IMR-90 (cell line): ENCODE results near the gene MYH10. TPM values are rescaled to one million over a fixed set of nuclear protein-coding genes. Genes with fewer than 3 reads are reported as not detected.

ENCODE experiments used
- ATAC-seq: fragments of 200-7000 bp; cut with Tn5 transposase; 2 replicates; pipeline ENCODE4 v1.9.1; 2020; ENCODE audit warnings: low read depth, mild to moderate bottlenecking, moderate library complexity
- BruUV-seq: library from RNA; stranded (reverse); fragments of 400-500 nt; replicated peaks from 2 replicates; lab custom pipeline; 2021; lab: Mats Ljungman, UMichigan
- CTCF ChIA-PET: fragments of 300-600 bp; formaldehyde crosslinking; extraction: SDS; loops from one replicate; lab custom pipeline; 2021; ENCODE audit warnings: antibody characterized with exemption; lab: Yijun Ruan, JAX
- POLR2A ChIA-PET: fragments of 300-600 bp; sonication (Branson Sonifier 250); formaldehyde crosslinking; loops from one replicate; lab custom pipeline; 2022; ENCODE audit warnings: antibody characterized with exemption; ENCODE audit not compliant: unreplicated experiment; lab: Charles Lee
- DNase-seq: peaks from one replicate; pipeline ENCODE4 v3.0.0; 2013
- H2AFZ ChIP-seq: replicated peaks from 2 replicates; pipeline ENCODE3; 2013; ENCODE audit warnings: low read length, mild to moderate bottlenecking; ENCODE audit not compliant: poor library complexity
- H2AK5ac ChIP-seq: 2 replicates; pipeline ENCODE4 v1.6.1; 2013; ENCODE audit warnings: low read depth, low read length, inconsistent platforms
- H2AK9ac ChIP-seq: replicated peaks from 2 replicates; pipeline ENCODE3; 2013; ENCODE audit warnings: mild to moderate bottlenecking, low read depth, low read length, moderate library complexity; ENCODE audit not compliant: poor library complexity
- H2BK120ac ChIP-seq: 2 replicates; pipeline ENCODE4 v1.6.1; 2013; ENCODE audit warnings: low read depth, low read length, inconsistent platforms
- H2BK15ac ChIP-seq: 3 replicates; pipeline ENCODE4 v1.6.1; 2013; ENCODE audit warnings: low read depth, low read length, inconsistent platforms
- H2BK20ac ChIP-seq: 2 replicates; pipeline ENCODE4 v1.6.1; 2013; ENCODE audit warnings: low read depth, mild to moderate bottlenecking, inconsistent platforms, low read length, moderate library complexity
- H2BK5ac ChIP-seq: 2 replicates; pipeline ENCODE4 v1.6.1; 2013; ENCODE audit warnings: mild to moderate bottlenecking, low read depth, low read length, inconsistent platforms; ENCODE audit not compliant: poor library complexity, severe bottlenecking
- H3K14ac ChIP-seq: replicated peaks from 2 replicates; pipeline ENCODE4 v1.6.1; 2013; ENCODE audit warnings: low read depth, low read length, inconsistent platforms
- H3K18ac ChIP-seq: 2 replicates; pipeline ENCODE4 v1.6.1; 2013; ENCODE audit warnings: low read depth, low read length, control low read depth
- H3K23ac ChIP-seq: 2 replicates; pipeline ENCODE4 v1.6.1; 2013; ENCODE audit warnings: low read depth, low read length, inconsistent platforms
- H3K27ac ChIP-seq: 2 replicates; pipeline ENCODE4 v1.5.1; 2013; ENCODE audit warnings: mild to moderate bottlenecking, control low read depth, low read length; ENCODE audit not compliant: insufficient read depth
- H3K27me3 ChIP-seq: 2 replicates; pipeline ENCODE4 v1.6.1; 2013; ENCODE audit warnings: low read length; ENCODE audit not compliant: control insufficient read depth, insufficient read depth
- H3K36me3 ChIP-seq: 2 replicates; pipeline ENCODE4 v1.6.1; 2013; ENCODE audit warnings: low read length, mixed read lengths; ENCODE audit not compliant: control insufficient read depth, insufficient read depth
- H3K4ac ChIP-seq: 2 replicates; pipeline ENCODE4 v1.6.1; 2013; ENCODE audit warnings: low read depth, low read length, inconsistent platforms
- H3K4me1 ChIP-seq: 2 replicates; pipeline ENCODE4 v1.6.1; 2013; ENCODE audit warnings: low read length, mixed read lengths; ENCODE audit not compliant: control insufficient read depth, insufficient read depth
- H3K4me2 ChIP-seq: 2 replicates; pipeline ENCODE4 v1.6.1; 2013; ENCODE audit warnings: low read depth, mild to moderate bottlenecking, control low read depth, low read length, moderate library complexity
- H3K4me3 ChIP-seq: 2 replicates; pipeline ENCODE4 v1.5.1; 2013; ENCODE audit warnings: low read depth, mild to moderate bottlenecking, control low read depth, low read length, moderate library complexity; ENCODE audit not compliant: insufficient read depth
- H3K56ac ChIP-seq: 2 replicates; pipeline ENCODE4 v1.6.1; 2013; ENCODE audit warnings: low read length, inconsistent platforms; ENCODE audit not compliant: insufficient read depth; ENCODE audit errors: extremely low read depth
- H3K79me1 ChIP-seq, 2 experiments: 2 replicates each; pipeline ENCODE4 v1.6.1; 2013; ENCODE audit warnings: low read length in 2 of 2, inconsistent platforms in 1 of 2, low read depth in 1 of 2
- H3K9ac ChIP-seq: 2 replicates; pipeline ENCODE4 v1.6.1; 2013; ENCODE audit warnings: low read depth, low read length, control low read depth
- H3K9me1 ChIP-seq: 2 replicates; pipeline ENCODE4 v1.6.1; 2013; ENCODE audit warnings: low read length, inconsistent platforms; ENCODE audit not compliant: insufficient read depth
- H3K9me3 ChIP-seq: 2 replicates; pipeline ENCODE4 v1.6.1; 2013; ENCODE audit warnings: low read length; ENCODE audit not compliant: control insufficient read depth, insufficient read depth
- H4K20me1 ChIP-seq: 2 replicates; pipeline ENCODE4 v1.6.1; 2013; ENCODE audit warnings: low read length, inconsistent platforms; ENCODE audit not compliant: insufficient read depth
- H4K5ac ChIP-seq: 2 replicates; pipeline ENCODE4 v1.6.1; 2013; ENCODE audit warnings: mild to moderate bottlenecking, low read depth, low read length, control low read depth
- H4K8ac ChIP-seq, 2 experiments: 2 replicates each; pipeline ENCODE4 v1.6.1; 2013; ENCODE audit warnings: low read depth in 2 of 2, low read length in 2 of 2, control low read depth in 1 of 2, inconsistent platforms in 1 of 2
- H4K91ac ChIP-seq: 2 replicates; pipeline ENCODE4 v1.6.1; 2013; ENCODE audit warnings: low read depth, low read length, inconsistent platforms; ENCODE audit not compliant: insufficient read depth
- BHLHE40 ChIP-seq: fragments of 150-350 bp; IDR thresholded peaks from 2 replicates; pipeline ENCODE4 v1.6.1; 2016; ENCODE audit warnings: mild to moderate bottlenecking, low read depth, low read length
- CEBPB ChIP-seq: IDR thresholded peaks from 2 replicates; pipeline ENCODE4 v1.6.1; 2012; ENCODE audit warnings: low read depth, low read length, improper control_type of control experiment
- CHD1 ChIP-seq: IDR thresholded peaks from 2 replicates; pipeline ENCODE4 v1.6.1; 2012; ENCODE audit warnings: low read depth, low read length, improper control_type of control experiment
- CTCF ChIP-seq: conservative IDR thresholded peaks from 2 replicates; pipeline ENCODE4 v1.5.1; 2012; ENCODE audit warnings: mild to moderate bottlenecking, low read depth, low read length, improper control_type of control experiment
- ELK1 ChIP-seq: fragments of 150-350 bp; IDR thresholded peaks from 2 replicates; pipeline ENCODE4 v1.6.1; 2016; ENCODE audit warnings: low read depth, mild to moderate bottlenecking, low read length, moderate library complexity, borderline replicate concordance
- FOS ChIP-seq: fragments of 150-350 bp; IDR thresholded peaks from 2 replicates; pipeline ENCODE4 v1.6.1; 2016; ENCODE audit warnings: low read depth, low read length
- MAFK ChIP-seq: IDR thresholded peaks from 2 replicates; pipeline ENCODE4 v1.6.1; 2012; ENCODE audit warnings: low read depth, low read length, improper control_type of control experiment
- MAZ ChIP-seq: IDR thresholded peaks from 2 replicates; pipeline ENCODE4 v1.6.1; 2012; ENCODE audit warnings: low read depth, mild to moderate bottlenecking, low read length, improper control_type of control experiment, moderate library complexity, borderline replicate concordance
- MXI1 ChIP-seq: IDR thresholded peaks from 2 replicates; pipeline ENCODE4 v1.6.1; 2012; ENCODE audit warnings: low read depth, mild to moderate bottlenecking, low read length, moderate library complexity, borderline replicate concordance
- NFE2L2 ChIP-seq: fragments of 150-350 bp; IDR thresholded peaks from 2 replicates; pipeline ENCODE4 v1.6.1; 2016; ENCODE audit warnings: low read depth, mild to moderate bottlenecking, low read length
- POLR2A ChIP-seq: IDR thresholded peaks from 2 replicates; pipeline ENCODE4 v1.6.1; 2012; ENCODE audit warnings: mild to moderate bottlenecking, low read depth, low read length
- RAD21 ChIP-seq: IDR thresholded peaks from 2 replicates; pipeline ENCODE4 v1.6.1; 2012; ENCODE audit warnings: low read length, improper control_type of control experiment
- RFX5 ChIP-seq: IDR thresholded peaks from 2 replicates; pipeline ENCODE4 v1.8.0; 2012; ENCODE audit warnings: low read depth, mild to moderate bottlenecking, low read length, moderate library complexity
- SMC3 ChIP-seq: fragments of 150-350 bp; IDR thresholded peaks from 2 replicates; pipeline ENCODE4 v1.6.1; 2016; ENCODE audit warnings: low read depth, mild to moderate bottlenecking, antibody characterized with exemption, low read length, moderate library complexity
- USF2 ChIP-seq: fragments of 150-350 bp; IDR thresholded peaks from 2 replicates; pipeline ENCODE4 v1.6.1; 2017; ENCODE audit warnings: mild to moderate bottlenecking, antibody characterized with exemption, low read length, low read depth
- WGBS, 2 experiments: methylation state at CpG; one replicate each; pipeline versions ENCODE4 v1.1.5 to v1.1.7; 2013; ENCODE audit warnings: missing lambda C conversion rate in 2 of 2; ENCODE audit not compliant: insufficient read length in 1 of 2; ENCODE audit errors: extremely low coverage in 2 of 2; 5-methylcytosine and 5-hydroxymethylcytosine counted together
- dilution Hi-C: fragments of 300-500 bp; cut with HindIII; formaldehyde crosslinking; loops from one replicate; pipeline ENCODE4 v1.14.3; 2018; ENCODE audit warnings: low sequenced_read_pairs; ENCODE audit not compliant: unreplicated experiment
- in situ Hi-C: fragments of 300-500 bp; cut with MboI; formaldehyde crosslinking; loops from 3 replicates; pipeline ENCODE4 v1.14.3; 2019; ENCODE audit warnings: low sequenced_read_pairs, inconsistent platforms, mixed read lengths
- intact Hi-C: fragments of 100-400 bp; cut with micrococcal nuclease; formaldehyde crosslinking; loops from 2 replicates; pipeline ENCODE4 v1.10.0; 2022
- polyA plus RNA-seq, 3 experiments: library from polyadenylated mRNA; depleted of rRNA; stranded (reverse); fragments of >200 nt; gene quantifications; 2 replicates each; pipeline ENCODE4 v1.2.3, GENCODE V29; 2012; ENCODE audit warnings: low replicate concordance in 1 of 3
- total RNA-seq: library from RNA; depleted of rRNA; stranded (reverse); fragments of >200 nt; gene quantifications from 2 replicates; pipeline ENCODE4 v1.2.3, GENCODE V29; 2012

Gene MYH10
- total and polyA plus RNA-seq, 2 of the 4 experiments (the other 2 are of a cell fraction): 71.2 to 95.2 TPM

GRCh38 chr17:8563981-8564602, 66.4 kb downstream of the MYH10 start:
- Histone ChIP-seq H3K27me3 (no peaks in the 10 kb centered on the region), H3K4me1 (peaks cover 8% of the 10 kb centered on the region), H2BK5ac (peak overlapping the region; percentile 10), H3K23ac (peak overlapping the region; percentile 81), H3K14ac (peak overlapping the region; percentile 68), H4K91ac (no peak overlapping the region; the same call in 1 of the 2 replicates), H2AK5ac (peak overlapping the region; percentile 51; the same call in 1 of the 2 replicates), H2BK20ac (peak overlapping the region; percentile 59), H2AK9ac (no peak overlapping the region), H3K4me3 (no peak overlapping the region), H4K8ac (peak overlapping the region in 1 of 2 experiments; percentile 61; a peak in 1 of 4 replicates), H3K4me2 (peak overlapping the region; percentile 40), H3K9ac (no peak overlapping the region), H2BK15ac (no peak overlapping the region; the same call in 2 of the 3 replicates), H3K9me1 (peaks cover 3% of the 10 kb centered on the region), H3K18ac (peak overlapping the region; percentile 10), H3K36me3 (peaks cover 33% of the 10 kb centered on the region), H3K27ac (peak overlapping the region; percentile 53; the same call in 1 of the 2 replicates), H3K79me1 (peaks cover 7 to 17% of the 10 kb centered on the region in 2 experiments; a peak in 2 of 4 replicates), H2AFZ (no peak overlapping the region), H3K56ac (no peak overlapping the region), H4K5ac (peak overlapping the region; percentile 1; the same call in 1 of the 2 replicates), H3K9me3 (no peaks in the 10 kb centered on the region), H3K4ac (peak overlapping the region; percentile 66), H2BK120ac (peak overlapping the region; percentile 77), H4K20me1 (peaks cover 3% of the 10 kb centered on the region; the same call in 1 of the 2 replicates)
- DNase-seq: peak; percentile 73
- POLR2A ChIA-PET: no interaction called here
- BruUV-seq: no TSS peak
- ATAC-seq: peak; percentile 91
- CTCF ChIA-PET: interaction anchor here (0.6 kb wide), 1 partner anchor 286 kb away, joined by 3 read pairs; no protein-coding TSS in a partner anchor
- dilution Hi-C loops (no loop called here), in situ Hi-C loops (no loop called here), intact Hi-C loops (loop anchor here (2.0 kb wide), 1 partner anchor 65 kb away; no protein-coding TSS in a partner anchor)
- WGBS, 2 experiments: 39% methylated on average over 2 of the region's 7 CpGs; no CpG with 5 or more reads in 1 of the 2 experiments
- no peak for TF ChIP-seq RAD21
- no peak for TF ChIP-seq SMC3
- TF ChIP-seq CTCF: no peak
- no peak for TF ChIP-seq ELK1
- no peak for TF ChIP-seq MAZ
- no peak for TF ChIP-seq POLR2A
- TF ChIP-seq FOS: no peak
- TF ChIP-seq BHLHE40: no peak
- TF ChIP-seq MAFK: no peak
- no peak for TF ChIP-seq NFE2L2
- TF ChIP-seq CHD1: no peak
- no peak for TF ChIP-seq MXI1
- no peak for TF ChIP-seq CEBPB
- TF ChIP-seq RFX5: no peak
- TF ChIP-seq USF2: no peak
